ENCODE data around the gene ZNF227.
"Not testable (repeated sequence)": the region's sequence is repeated elsewhere in the genome, so short reads cannot be mapped to it uniquely, and the experiment has no call there.

- TF ChIP-seq CTCF (conservative IDR thresholded peaks at IDR 0.05; ENCODE audit: low read depth, low read length); EZH2 (IDR thresholded peaks at IDR 0.05; ENCODE audit: borderline replicate concordance, low read depth, low read length, poor library complexity, severe bottlenecking): not testable (repeated sequence)
These were observed 40.0 kb downstream of the ZNF227 start for GRCh38 chr19:44252332-44252731.
